Endothelial cell of umbilical vein (primary cell): ENCODE results near the gene NHSL2. TPM values are rescaled to one million over a fixed set of nuclear protein-coding genes. Genes with fewer than 3 reads are reported as not detected.
A peak's percentile ranks its signal among the peaks of the same experiment; 100 is the strongest.

Experiments used
- BruUV-seq: library from RNA; stranded (reverse); fragments of 400-500 nt; replicated peaks from 2 replicates; lab custom pipeline; 2021; lab: Mats Ljungman, UMichigan
- CTCF ChIA-PET: fragments of 300-600, 350-600 bp; sonication (Branson Sonifier 250); formaldehyde crosslinking; loops from one replicate; lab custom pipeline; 2021; ENCODE audit warnings: antibody characterized with exemption, inconsistent platforms; lab: Charles Lee
- POLR2A ChIA-PET: fragments of 300-600, 350-600 bp; sonication (Branson Sonifier 250); formaldehyde crosslinking; loops from one replicate; lab custom pipeline; 2021; ENCODE audit warnings: antibody characterized with exemption, inconsistent platforms; lab: Charles Lee
- DNase-seq: peaks from one replicate; pipeline ENCODE4 v3.0.0-alpha.2; 2011; ENCODE audit warnings: low read depth, low spot score
- FAIRE-seq: peaks from 2 replicates; lab custom pipeline; 2011; peaks lifted over from hg19 to GRCh38; lab: Jason Lieb, UNC
- H2AFZ ChIP-seq: 2 replicates; pipeline ENCODE4 v1.6.0; 2012; ENCODE audit warnings: low read depth, low read length, control low read depth, inconsistent platforms
- H3K27ac ChIP-seq: 2 replicates; pipeline ENCODE4 v1.5.1; 2011; ENCODE audit warnings: low read depth, mild to moderate bottlenecking, control low read depth, low read length, moderate library complexity; ENCODE audit not compliant: insufficient read depth
- H3K27me3 ChIP-seq, 2 experiments: 2 replicates each; pipeline versions ENCODE4 v1.6.0 to v1.6.1; 2011; ENCODE audit warnings: low read length in 2 of 2, mixed read lengths in 1 of 2; ENCODE audit not compliant: control insufficient read depth in 2 of 2, insufficient read depth in 2 of 2
- H3K36me3 ChIP-seq, 2 experiments: 2 replicates in 1 of 2; 3 replicates in 1 of 2; pipeline ENCODE4 v1.5.1; 2011; ENCODE audit warnings: low read length in 2 of 2, mild to moderate bottlenecking in 1 of 2, moderate library complexity in 1 of 2; ENCODE audit not compliant: control insufficient read depth in 2 of 2, insufficient read depth in 2 of 2; ENCODE audit errors: extremely low read depth in 1 of 2
- H3K4me1 ChIP-seq: 3 replicates; pipeline ENCODE4 v1.5.1; 2011; ENCODE audit warnings: mild to moderate bottlenecking, low read length; ENCODE audit not compliant: control insufficient read depth, insufficient read depth; ENCODE audit errors: extremely low read depth
- H3K4me2 ChIP-seq: 2 replicates; pipeline ENCODE4 v1.6.1; 2011; ENCODE audit warnings: low read length, control low read depth, mixed read lengths; ENCODE audit not compliant: insufficient read depth
- H3K4me3 ChIP-seq, 3 experiments: fragments of 200-600 bp in 1 of 3; sonication (generic), shearing (Covaris generic) in 1 of 3; replicated peaks in 1 of 3; 2 replicates each; pipeline ENCODE4 v1.5.1; 2011 to 2016; ENCODE audit warnings: control low read depth in 3 of 3, low read length in 3 of 3, mild to moderate bottlenecking in 2 of 3, inconsistent platforms in 1 of 3, low read depth in 1 of 3, moderate library complexity in 1 of 3; ENCODE audit not compliant: insufficient read depth in 1 of 3
- H3K79me2 ChIP-seq: 2 replicates; pipeline ENCODE4 v1.6.0; 2012; ENCODE audit warnings: low read length, inconsistent platforms; ENCODE audit not compliant: control insufficient read depth, insufficient read depth
- H3K9ac ChIP-seq: replicated peaks from 2 replicates; pipeline ENCODE3; 2011; ENCODE audit warnings: low read length, control low read depth; ENCODE audit not compliant: insufficient read depth; ENCODE audit errors: extremely low read depth
- H3K9me1 ChIP-seq: replicated peaks from 3 replicates; pipeline ENCODE4 v1.6.0; 2011; ENCODE audit warnings: mild to moderate bottlenecking, low read length; ENCODE audit not compliant: control insufficient read depth, insufficient read depth; ENCODE audit errors: extremely low read depth
- H3K9me3 ChIP-seq: replicated peaks from 2 replicates; pipeline ENCODE4 v1.5.1; 2012; ENCODE audit warnings: low read length, inconsistent platforms; ENCODE audit not compliant: control insufficient read depth, insufficient read depth
- H4K20me1 ChIP-seq: replicated peaks from 2 replicates; pipeline ENCODE3; 2011; ENCODE audit warnings: mild to moderate bottlenecking, low read length; ENCODE audit not compliant: control insufficient read depth, insufficient read depth; ENCODE audit errors: extremely low read depth
- EZH2 ChIP-seq: IDR thresholded peaks from 2 replicates; pipeline ENCODE4 v1.6.1; 2012; ENCODE audit warnings: borderline replicate concordance, low read depth, mild to moderate bottlenecking, moderate library complexity, low read length, inconsistent platforms; ENCODE audit not compliant: severe bottlenecking
- FOS ChIP-seq: IDR thresholded peaks from 2 replicates; pipeline ENCODE4 v1.6.1; 2011; ENCODE audit warnings: mild to moderate bottlenecking, low read length, moderate library complexity, borderline replicate concordance; ENCODE audit not compliant: insufficient read depth
- GATA2 ChIP-seq: IDR thresholded peaks from 2 replicates; pipeline ENCODE4 v1.7.0; 2011; ENCODE audit warnings: low read depth, mild to moderate bottlenecking, moderate library complexity, mixed read lengths, low read length; ENCODE audit not compliant: insufficient read length, insufficient read depth
- JUN ChIP-seq: IDR thresholded peaks from 2 replicates; pipeline ENCODE4 v1.6.1; 2011; ENCODE audit warnings: borderline replicate concordance, low read depth; ENCODE audit not compliant: insufficient read length, insufficient read depth
- MYC ChIP-seq: IDR thresholded peaks from one replicate; pipeline ENCODE4 v1.6.1; 2011; ENCODE audit warnings: mild to moderate bottlenecking, low read depth, low read length
- POLR2A ChIP-seq: IDR thresholded peaks from 2 replicates; pipeline ENCODE4 v1.6.1; 2012; ENCODE audit warnings: low read depth, mild to moderate bottlenecking, control low read depth, low read length
- POLR2AphosphoS5 ChIP-seq: IDR thresholded peaks from 2 replicates; pipeline ENCODE4 v1.6.1; 2012; ENCODE audit warnings: low read depth, mild to moderate bottlenecking, control low read depth, low read length, moderate library complexity; ENCODE audit not compliant: insufficient read depth
- dilution Hi-C: fragments of 300-500 bp; cut with MboI; formaldehyde crosslinking; loops from one replicate; pipeline ENCODE4 v1.15.0; 2019; ENCODE audit warnings: low sequenced_read_pairs; ENCODE audit not compliant: extremely low pct_ligation_motif_present
- intact Hi-C: fragments of 100-400 bp; cut with micrococcal nuclease; formaldehyde crosslinking; loops from one replicate; pipeline ENCODE4 v1.10.0; 2022
- polyA plus RNA-seq, 4 experiments: library from polyadenylated mRNA; depleted of rRNA in 3 of 4; stranded (reverse) in 3 of 4; unstranded in 1 of 4; fragments of >200 nt; gene quantifications; 2 replicates each; pipeline versions ENCODE4 v1.2.1 to v1.2.3, GENCODE V29; 2011 to 2012; ENCODE audit warnings: missing spikeins in 1 of 4
- total RNA-seq: library from RNA; stranded (reverse); gene quantifications from 2 replicates; pipeline ENCODE4 v1.2.3, GENCODE V29; 2021
- TF ChIP-seq, protein P1 (sequence below): IDR thresholded peaks from 2 replicates; pipeline ENCODE4 v1.6.1; 2011; ENCODE audit not compliant: insufficient read depth, insufficient read length
- TF ChIP-seq, protein P2 (sequence below), 2 donors: IDR thresholded peaks; 1 replicate in 1 of 2; 2 replicates in 1 of 2; pipeline ENCODE4 v1.5.1; 2011; ENCODE audit warnings: low read length in 2 of 2, mild to moderate bottlenecking in 2 of 2, moderate library complexity in 2 of 2, control low read depth in 1 of 2, inconsistent platforms in 1 of 2, low read depth in 1 of 2; ENCODE audit not compliant: insufficient read depth in 1 of 2; ENCODE audit errors: extremely low read depth in 1 of 2

Gene NHSL2
- total and polyA plus RNA-seq, 2 donors (not counting 3 experiments of a cell fraction or from before 2014, with no cell fraction given), result 23.5 to 49.9 TPM

DNA sequence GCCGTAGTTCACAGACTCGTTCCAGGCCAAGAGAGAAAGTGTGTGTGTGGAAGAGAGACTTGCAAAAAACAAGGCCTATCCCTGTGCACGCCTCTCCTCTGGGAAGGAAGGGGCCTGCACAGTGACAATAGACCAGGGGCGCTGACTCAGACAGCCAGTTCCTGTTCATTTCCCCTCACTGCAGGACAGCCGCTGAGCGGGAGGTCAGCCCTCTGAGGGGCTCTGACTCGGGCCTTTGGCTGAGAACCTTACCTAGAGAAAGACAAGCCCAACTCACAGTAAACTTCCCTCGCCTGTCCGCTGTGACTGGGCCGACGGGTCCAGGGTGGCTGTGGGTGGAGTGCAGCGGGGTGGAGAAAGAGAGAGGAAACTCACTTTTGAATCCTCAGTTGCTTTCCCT, 169.0 kb downstream of the NHSL2 start:
- H3K27me3 ChIP-seq, result no peaks in the 10 kb centered on the region
- TF ChIP-seq, protein P1, sequence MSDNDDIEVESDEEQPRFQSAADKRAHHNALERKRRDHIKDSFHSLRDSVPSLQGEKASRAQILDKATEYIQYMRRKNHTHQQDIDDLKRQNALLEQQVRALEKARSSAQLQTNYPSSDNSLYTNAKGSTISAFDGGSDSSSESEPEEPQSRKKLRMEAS, result no peak
- no peak for TF ChIP-seq EZH2
- TF ChIP-seq POLR2A, result peak; percentile 48
- peak; percentile 21 for TF ChIP-seq GATA2
- TF ChIP-seq FOS, result peak; percentile 83
- TF ChIP-seq MYC, result no peak
- TF ChIP-seq POLR2AphosphoS5, result peak; percentile 88
- TF ChIP-seq JUN, result peak; percentile 61
- TF ChIP-seq, protein P2, sequence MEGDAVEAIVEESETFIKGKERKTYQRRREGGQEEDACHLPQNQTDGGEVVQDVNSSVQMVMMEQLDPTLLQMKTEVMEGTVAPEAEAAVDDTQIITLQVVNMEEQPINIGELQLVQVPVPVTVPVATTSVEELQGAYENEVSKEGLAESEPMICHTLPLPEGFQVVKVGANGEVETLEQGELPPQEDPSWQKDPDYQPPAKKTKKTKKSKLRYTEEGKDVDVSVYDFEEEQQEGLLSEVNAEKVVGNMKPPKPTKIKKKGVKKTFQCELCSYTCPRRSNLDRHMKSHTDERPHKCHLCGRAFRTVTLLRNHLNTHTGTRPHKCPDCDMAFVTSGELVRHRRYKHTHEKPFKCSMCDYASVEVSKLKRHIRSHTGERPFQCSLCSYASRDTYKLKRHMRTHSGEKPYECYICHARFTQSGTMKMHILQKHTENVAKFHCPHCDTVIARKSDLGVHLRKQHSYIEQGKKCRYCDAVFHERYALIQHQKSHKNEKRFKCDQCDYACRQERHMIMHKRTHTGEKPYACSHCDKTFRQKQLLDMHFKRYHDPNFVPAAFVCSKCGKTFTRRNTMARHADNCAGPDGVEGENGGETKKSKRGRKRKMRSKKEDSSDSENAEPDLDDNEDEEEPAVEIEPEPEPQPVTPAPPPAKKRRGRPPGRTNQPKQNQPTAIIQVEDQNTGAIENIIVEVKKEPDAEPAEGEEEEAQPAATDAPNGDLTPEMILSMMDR (IDR thresholded peaks at IDR 0.05; ENCODE audit: extremely low read depth in 1 of 2, insufficient read depth in 1 of 2, low read depth in 1 of 2, low read length in 2 of 2), result no peak
- no TSS peak for BruUV-seq
- H3K4me1 ChIP-seq, result peaks cover 39% of the 10 kb centered on the region
- no peaks in the 10 kb centered on the region for H3K36me3 ChIP-seq
- no peak overlapping the region for H2AFZ ChIP-seq
- peak overlapping the region; percentile 84 for H3K9ac ChIP-seq
- H4K20me1 ChIP-seq, result no peaks in the 10 kb centered on the region
- dilution Hi-C loops (no loop called here), intact Hi-C loops (loop anchor here (1.0 to 2.0 kb wide), 6 partner anchors 15 to 61 kb away; no protein-coding TSS in a partner anchor)
- ChIA-PET POLR2A (no interaction called here), CTCF (interaction anchor here (1.0 to 2.2 kb wide), 3 partner anchors 46 to 61 kb away, joined by 4 to 11 read pairs (median 7); no protein-coding TSS in a partner anchor)
- DNase-seq (peak; percentile 87), FAIRE-seq (peak; percentile 97)
- H3K79me2 ChIP-seq, result peaks cover 48% of the 10 kb centered on the region
- no peaks in the 10 kb centered on the region for H3K9me1 ChIP-seq
- peak overlapping the region; percentile 87 for H3K27ac ChIP-seq
- H3K4me2 ChIP-seq, result peak overlapping the region; percentile 78
- peak overlapping the region; percentile 44 to 84 (median 54) for H3K4me3 ChIP-seq
- H3K9me3 ChIP-seq, result no peaks in the 10 kb centered on the region
